Chondrocyte (in vitro differentiated cells): Measurements from ENCODE around the gene SF3B5. TPM values are rescaled to one million over a fixed set of nuclear protein-coding genes. Genes with fewer than 3 reads are reported as not detected.

ENCODE experiments used
- DNase-seq: peaks from one replicate; pipeline ENCODE4 v3.0.0; 2021; ENCODE audit warnings: mixed read lengths, low spot score
- H3K27ac Mint-ChIP-seq: one replicate; pipeline ENCODE4 v1.8.0; 2021; ENCODE audit warnings: mild to moderate bottlenecking, moderate library complexity, mixed read lengths; ENCODE audit not compliant: unreplicated experiment
- H3K27me3 Mint-ChIP-seq: 2 replicates; pipeline ENCODE4 v1.8.0; 2021; ENCODE audit warnings: low read depth, mixed read lengths
- H3K36me3 Mint-ChIP-seq: 2 replicates; pipeline ENCODE4 v1.8.0; 2021; ENCODE audit warnings: low read depth, mixed read lengths
- H3K4me1 Mint-ChIP-seq: 2 replicates; pipeline ENCODE4 v1.8.0; 2021; ENCODE audit warnings: low read depth, mild to moderate bottlenecking, mixed read lengths
- H3K4me3 Mint-ChIP-seq: one replicate; pipeline ENCODE4 v1.8.0; 2021; ENCODE audit warnings: mild to moderate bottlenecking, moderate library complexity, mixed read lengths; ENCODE audit not compliant: unreplicated experiment
- H3K9me3 Mint-ChIP-seq: 2 replicates; pipeline ENCODE4 v1.8.0; 2021; ENCODE audit warnings: low read depth, mixed read lengths
- CTCF ChIP-seq: fragments of 200-600 bp; sonication (generic); IDR thresholded peaks from 2 replicates; pipeline ENCODE4 v1.5.0; 2021; ENCODE audit warnings: antibody characterized with exemption, mild to moderate bottlenecking, moderate library complexity
- total RNA-seq: library from RNA; stranded (reverse); gene quantifications from 3 replicates; pipeline ENCODE4 v1.2.1, GENCODE V29; 2021

SF3B5 gene
- total RNA-seq, 1 donor from 2014 or later = 97.9 TPM

- no peaks in the 10 kb centered on the region for H3K36me3 Mint-ChIP-seq
- peaks cover 17% of the 10 kb centered on the region for H3K4me1 Mint-ChIP-seq
- H3K9me3 Mint-ChIP-seq = no peaks in the 10 kb centered on the region
- no peak overlapping the region for H3K27ac Mint-ChIP-seq
- peaks cover 67% of the 10 kb centered on the region for H3K27me3 Mint-ChIP-seq
- H3K4me3 Mint-ChIP-seq = no peak overlapping the region
- TF ChIP-seq CTCF = no peak
- no peak for DNase-seq
Observed at GRCh38 chr6:144066255-144066654, 29.1 kb downstream of the SF3B5 start.

- no peak for TF ChIP-seq CTCF
- Mint-ChIP-seq H3K4me3 (peak overlapping the region; percentile 68), H3K36me3 (no peaks in the 10 kb centered on the region), H3K27ac (no peak overlapping the region), H3K4me1 (peaks cover 17% of the 10 kb centered on the region), H3K9me3 (no peaks in the 10 kb centered on the region), H3K27me3 (peaks cover 69% of the 10 kb centered on the region)
- DNase-seq = no peak
Observed at GRCh38 chr6:144065213-144065660, 30.1 kb downstream of the SF3B5 start.

- Mint-ChIP-seq H3K4me1 (peaks cover 17% of the 10 kb centered on the region), H3K27ac (no peak overlapping the region), H3K36me3 (no peaks in the 10 kb centered on the region), H3K4me3 (peak overlapping the region; percentile 68), H3K9me3 (no peaks in the 10 kb centered on the region), H3K27me3 (peaks cover 66% of the 10 kb centered on the region)
- no peak for DNase-seq
- no peak for TF ChIP-seq CTCF
Observed at GRCh38 chr6:144064402-144065212, 30.8 kb downstream of the SF3B5 start.

GRCh38 chr6:144063744-144064401 lies 31.5 kb downstream of the SF3B5 start:
- Mint-ChIP-seq H3K27me3 (peaks cover 64% of the 10 kb centered on the region), H3K4me1 (peaks cover 17% of the 10 kb centered on the region), H3K27ac (no peak overlapping the region), H3K9me3 (no peaks in the 10 kb centered on the region), H3K4me3 (peak overlapping the region; percentile 76), H3K36me3 (no peaks in the 10 kb centered on the region)
- TF ChIP-seq CTCF = peak; percentile 69
- no peak for DNase-seq

DNA sequence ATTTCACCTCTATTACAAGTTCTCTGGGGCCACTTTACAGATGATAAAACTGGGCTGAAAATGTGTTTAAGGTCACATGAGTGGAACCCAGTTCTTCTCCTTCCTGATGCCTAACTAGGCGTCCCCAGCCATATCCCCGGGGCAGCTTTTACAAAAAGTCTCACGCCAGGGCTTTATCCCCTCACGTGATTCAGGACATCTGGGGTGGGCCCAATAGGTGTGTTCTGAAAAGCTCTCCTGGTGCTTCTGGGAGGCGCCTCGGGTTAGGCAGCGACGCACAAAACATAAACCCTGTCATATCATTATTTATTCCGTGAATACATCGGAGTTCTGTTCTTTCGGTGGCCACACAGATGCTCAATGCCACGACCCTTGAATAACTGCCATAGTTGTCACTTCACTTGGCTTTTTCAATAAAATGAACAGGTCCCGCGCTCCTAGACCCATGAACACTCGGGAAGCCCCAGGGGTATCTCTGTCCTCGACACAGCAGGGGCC lies 32.1 kb downstream of the SF3B5 start:
- Mint-ChIP-seq H3K4me3 (peak overlapping the region; percentile 76), H3K9me3 (no peaks in the 10 kb centered on the region), H3K36me3 (no peaks in the 10 kb centered on the region), H3K27ac (no peak overlapping the region), H3K4me1 (peaks cover 17% of the 10 kb centered on the region), H3K27me3 (peaks cover 60% of the 10 kb centered on the region)
- DNase-seq = no peak
- no peak for TF ChIP-seq CTCF
